Glutamatergic neuron (in vitro differentiated cells): ENCODE data around the gene D2HGDH. TPM values are rescaled to one million over a fixed set of nuclear protein-coding genes. Genes with fewer than 3 reads are reported as not detected.

Experiments used
- DNase-seq: peaks from one replicate; pipeline ENCODE4 v3.0.0; 2022
- H3K27ac Mint-ChIP-seq: one replicate; pipeline ENCODE4 v1.8.0; 2020; ENCODE audit warnings: mild to moderate bottlenecking, mixed read lengths, inconsistent platforms; ENCODE audit not compliant: unreplicated experiment
- H3K27me3 Mint-ChIP-seq: one replicate; pipeline ENCODE4 v1.8.0; 2020; ENCODE audit warnings: mild to moderate bottlenecking, moderate library complexity, mixed read lengths, inconsistent platforms; ENCODE audit not compliant: unreplicated experiment
- H3K36me3 Mint-ChIP-seq: one replicate; pipeline ENCODE4 v1.8.0; 2020; ENCODE audit warnings: mild to moderate bottlenecking, mixed read lengths, inconsistent platforms; ENCODE audit not compliant: unreplicated experiment
- H3K4me1 Mint-ChIP-seq: one replicate; pipeline ENCODE4 v1.8.0; 2020; ENCODE audit warnings: mild to moderate bottlenecking, low read depth, mixed read lengths, inconsistent platforms; ENCODE audit not compliant: unreplicated experiment
- H3K4me3 Mint-ChIP-seq: one replicate; pipeline ENCODE4 v1.8.0; 2020; ENCODE audit warnings: mild to moderate bottlenecking, mixed read lengths, inconsistent platforms; ENCODE audit not compliant: unreplicated experiment
- H3K9me3 Mint-ChIP-seq: one replicate; pipeline ENCODE4 v1.8.0; 2020; ENCODE audit warnings: mild to moderate bottlenecking, moderate library complexity, mixed read lengths, inconsistent platforms; ENCODE audit not compliant: unreplicated experiment
- CTCF ChIP-seq: fragments of 200-600 bp; sonication (generic); IDR thresholded peaks from one replicate; pipeline ENCODE4 v1.5.0; 2021; ENCODE audit not compliant: partially characterized antibody, unreplicated experiment
- total RNA-seq: library from RNA; stranded (reverse); fragmentation: NEBNext Ultra II Directional; extraction: Animal tissue kit (Norgen Biotek cat#: 25700); gene quantifications from one replicate; pipeline ENCODE4 v1.2.1, GENCODE V29; 2021; ENCODE audit not compliant: unreplicated experiment

The D2HGDH gene
- total RNA-seq, 1 donor from 2014 or later = 12.5 TPM

GRCh38 chr2:241764275-241765241 is 30.1 kb downstream of the D2HGDH start:
- H3K27ac Mint-ChIP-seq = peak overlapping the region; percentile 55

GRCh38 chr2:241767464-241768250 is 33.2 kb downstream of the D2HGDH start:
- peaks cover 1% of the 10 kb centered on the region for H3K9me3 Mint-ChIP-seq
- DNase-seq = peak; percentile 16
- H3K36me3 Mint-ChIP-seq = no peaks in the 10 kb centered on the region
- TF ChIP-seq CTCF = no peak
- H3K4me1 Mint-ChIP-seq = peaks cover 4% of the 10 kb centered on the region
- H3K27me3 Mint-ChIP-seq = no peaks in the 10 kb centered on the region
- H3K4me3 Mint-ChIP-seq = no peak overlapping the region
- no peak overlapping the region for H3K27ac Mint-ChIP-seq

More at GRCh38 chr2:241764275-241765241, 30.1 kb downstream of the D2HGDH start:
- TF ChIP-seq CTCF = no peak
- Mint-ChIP-seq H3K4me1 (peaks cover 2% of the 10 kb centered on the region), H3K4me3 (no peak overlapping the region), H3K9me3 (peaks cover 4% of the 10 kb centered on the region), H3K36me3 (peaks cover 10% of the 10 kb centered on the region), H3K27me3 (peaks cover 4% of the 10 kb centered on the region)
- DNase-seq = peak; percentile 43

GRCh38 chr2:241768251-241768711 is 33.9 kb downstream of the D2HGDH start:
- peaks cover 1% of the 10 kb centered on the region for H3K9me3 Mint-ChIP-seq
- H3K36me3 Mint-ChIP-seq = no peaks in the 10 kb centered on the region
- H3K4me3 Mint-ChIP-seq = no peak overlapping the region
- H3K27ac Mint-ChIP-seq = no peak overlapping the region
- H3K27me3 Mint-ChIP-seq = no peaks in the 10 kb centered on the region
- peak; percentile 12 for DNase-seq
- TF ChIP-seq CTCF = no peak
- peaks cover 4% of the 10 kb centered on the region for H3K4me1 Mint-ChIP-seq

GRCh38 chr2:241768850-241769249 is 34.4 kb downstream of the D2HGDH start:
- no peak for TF ChIP-seq CTCF
- Mint-ChIP-seq H3K4me3 (no peak overlapping the region), H3K27ac (no peak overlapping the region), H3K27me3 (no peaks in the 10 kb centered on the region), H3K36me3 (no peaks in the 10 kb centered on the region), H3K9me3 (peaks cover 1% of the 10 kb centered on the region), H3K4me1 (peaks cover 4% of the 10 kb centered on the region)
- DNase-seq = no peak
